ENCODE measurements around the gene CCDC8. TPM values are rescaled to one million over a fixed set of nuclear protein-coding genes. Genes with fewer than 3 reads are reported as not detected.
A peak's percentile ranks its signal among the peaks of the same experiment; 100 is the strongest.

The CCDC8 gene
- total RNA-seq, 1 donor from 2014 or later: 13.3 TPM

- H3K9me3 Mint-ChIP-seq (ENCODE audit: unreplicated experiment): no peaks in the 10 kb centered on the region
- peaks cover 12% of the 10 kb centered on the region for H3K4me1 Mint-ChIP-seq (ENCODE audit: unreplicated experiment)
- DNase-seq (ENCODE audit: low spot score): no peak
- peaks cover 12% of the 10 kb centered on the region for H3K27me3 Mint-ChIP-seq (ENCODE audit: unreplicated experiment)
- no peak overlapping the region for H3K27ac Mint-ChIP-seq (ENCODE audit: unreplicated experiment)
- peak; percentile 31 for TF ChIP-seq CTCF (IDR thresholded peaks at IDR 0.05; ENCODE audit: unreplicated experiment)
- H3K36me3 Mint-ChIP-seq (ENCODE audit: low read depth, unreplicated experiment): no peaks in the 10 kb centered on the region
- H3K4me3 Mint-ChIP-seq (ENCODE audit: unreplicated experiment): no peak overlapping the region
Measured at GRCh38 chr19:46431824-46432223, 18.5 kb upstream of the CCDC8 start.

GRCh38 chr19:46429999-46430398 is 16.6 kb upstream of the CCDC8 start:
- peaks cover 15% of the 10 kb centered on the region for H3K4me1 Mint-ChIP-seq (ENCODE audit: unreplicated experiment)
- no peak for DNase-seq (ENCODE audit: low spot score)
- H3K27me3 Mint-ChIP-seq (ENCODE audit: unreplicated experiment): peaks cover 15% of the 10 kb centered on the region
- H3K9me3 Mint-ChIP-seq (ENCODE audit: unreplicated experiment): no peaks in the 10 kb centered on the region
- H3K36me3 Mint-ChIP-seq (ENCODE audit: low read depth, unreplicated experiment): no peaks in the 10 kb centered on the region
- peak overlapping the region; percentile 44 for H3K27ac Mint-ChIP-seq (ENCODE audit: unreplicated experiment)
- TF ChIP-seq CTCF (IDR thresholded peaks at IDR 0.05; ENCODE audit: unreplicated experiment): no peak
- no peak overlapping the region for H3K4me3 Mint-ChIP-seq (ENCODE audit: unreplicated experiment)

- Mint-ChIP-seq H3K9me3 (ENCODE audit: unreplicated experiment) (no peaks in the 10 kb centered on the region), H3K4me1 (ENCODE audit: unreplicated experiment) (peaks cover 15% of the 10 kb centered on the region), H3K27ac (ENCODE audit: unreplicated experiment) (peak within 1 kb of the TSS; percentile 16), H3K4me3 (ENCODE audit: unreplicated experiment) (peak within 1 kb of the TSS; percentile 60), H3K27me3 (ENCODE audit: unreplicated experiment) (peaks cover 15% of the 10 kb centered on the region), H3K36me3 (ENCODE audit: low read depth, unreplicated experiment) (no peaks in the 10 kb centered on the region)
- TF ChIP-seq CTCF (IDR thresholded peaks at IDR 0.05; ENCODE audit: unreplicated experiment): no peak
- DNase-seq (ENCODE audit: low spot score): peak; percentile 75
Measured at GRCh38 chr19:46428239-46429135, 15.1 kb upstream of the CCDC8 start, which contains the start of gene PNMA8C. PNMA8C (minus strand) TSS chr19:46428936; CDS start chr19:46428359, 577 bp downstream.

- Mint-ChIP-seq H3K27me3 (ENCODE audit: unreplicated experiment) (peaks cover 15% of the 10 kb centered on the region), H3K27ac (ENCODE audit: unreplicated experiment) (peak overlapping the region; percentile 13), H3K9me3 (ENCODE audit: unreplicated experiment) (no peaks in the 10 kb centered on the region), H3K4me3 (ENCODE audit: unreplicated experiment) (peak overlapping the region; percentile 94), H3K4me1 (ENCODE audit: unreplicated experiment) (peaks cover 15% of the 10 kb centered on the region), H3K36me3 (ENCODE audit: low read depth, unreplicated experiment) (no peaks in the 10 kb centered on the region)
- no peak for TF ChIP-seq CTCF (IDR thresholded peaks at IDR 0.05; ENCODE audit: unreplicated experiment)
- no peak for DNase-seq (ENCODE audit: low spot score)
Measured at GRCh38 chr19:46427518-46428045, 14.2 kb upstream of the CCDC8 start.
